ENCODE measurements around the gene MX1. TPM values are rescaled to one million over a fixed set of nuclear protein-coding genes. Genes with fewer than 3 reads are reported as not detected.

Gene MX1
- total RNA-seq, 1 donor from 2014 or later = 163 TPM

- intact Hi-C loops (cut with micrococcal nuclease) = loop anchor here (1.0 kb wide), 1 partner anchor 177 kb away; no protein-coding TSS in a partner anchor
These were observed 34.0 kb downstream of the MX1 start for GRCh38 chr21:41459884-41460534.

- intact Hi-C loops (cut with micrococcal nuclease) = loop anchor here (1.0 kb wide), 1 partner anchor 178 kb away; no protein-coding TSS in a partner anchor
These were observed 34.8 kb downstream of the MX1 start for GRCh38 chr21:41460578-41461527.

GRCh38 chr21:41465176-41465781 is 39.2 kb downstream of the MX1 start:
- intact Hi-C loops (cut with micrococcal nuclease) = no loop called here

GRCh38 chr21:41466024-41466820 is 40.2 kb downstream of the MX1 start:
- intact Hi-C loops (cut with micrococcal nuclease) = no loop called here

GRCh38 chr21:41470054-41470453 is 44.0 kb downstream of the MX1 start:
- intact Hi-C loops (cut with micrococcal nuclease) = no loop called here

GRCh38 chr21:41472753-41473548 is 46.9 kb downstream of the MX1 start:
- intact Hi-C loops (cut with micrococcal nuclease) = no loop called here

GRCh38 chr21:41475714-41476420 is 49.8 kb downstream of the MX1 start:
- intact Hi-C loops (cut with micrococcal nuclease) = no loop called here

GRCh38 chr21:41477641-41478318 is 51.7 kb downstream of the MX1 start:
- intact Hi-C loops (cut with micrococcal nuclease) = no loop called here

- intact Hi-C loops (cut with micrococcal nuclease) = no loop called here
These were observed 52.5 kb downstream of the MX1 start for GRCh38 chr21:41478319-41479177.

- intact Hi-C loops (cut with micrococcal nuclease) = no loop called here
These were observed 53.6 kb downstream of the MX1 start for GRCh38 chr21:41479686-41480085.

- intact Hi-C loops (cut with micrococcal nuclease) = no loop called here
These were observed 54.1 kb downstream of the MX1 start for GRCh38 chr21:41480086-41480690.

GRCh38 chr21:41481191-41481590 is 55.2 kb downstream of the MX1 start:
- intact Hi-C loops (cut with micrococcal nuclease) = no loop called here

- intact Hi-C loops (cut with micrococcal nuclease) = no loop called here
These were observed 56.3 kb downstream of the MX1 start for GRCh38 chr21:41482301-41482700.

- intact Hi-C loops (cut with micrococcal nuclease) = no loop called here
These were observed 56.9 kb downstream of the MX1 start for GRCh38 chr21:41482980-41483379.

GRCh38 chr21:41483415-41483814 is 57.4 kb downstream of the MX1 start:
- intact Hi-C loops (cut with micrococcal nuclease) = no loop called here

- intact Hi-C loops (cut with micrococcal nuclease) = no loop called here
These were observed 57.9 kb downstream of the MX1 start for GRCh38 chr21:41483973-41484372.

GRCh38 chr21:41487082-41487481 is 61.0 kb downstream of the MX1 start:
- intact Hi-C loops (cut with micrococcal nuclease) = no loop called here

- intact Hi-C loops (cut with micrococcal nuclease) = no loop called here
These were observed 62.0 kb downstream of the MX1 start for GRCh38 chr21:41488080-41488479.

Measured in T-helper 2 cell treated with Interferon-gamma antibody and Interleukin-4, amounts not matched to agents 100 ng/mL and 5 ng/mL, for 36 hours (primary cell).